Stimulated activated CD4-positive, alpha-beta T cell treated with anti-CD3 and anti-CD28 coated beads, TNF-alpha, amount 100 ng/mL, for 24 hours (primary cell): ENCODE results near the gene CEMP1.
"Not testable (repeated sequence)": the region's sequence is repeated elsewhere in the genome, so short reads cannot be mapped to it uniquely, and the experiment has no call there.

Experiments used
- DNase-seq, 3 experiments: peaks; one replicate each; pipeline ENCODE4 v3.0.0-alpha.2; 2020; ENCODE audit warnings: low read depth in 3 of 3

Gene CEMP1, protein sequence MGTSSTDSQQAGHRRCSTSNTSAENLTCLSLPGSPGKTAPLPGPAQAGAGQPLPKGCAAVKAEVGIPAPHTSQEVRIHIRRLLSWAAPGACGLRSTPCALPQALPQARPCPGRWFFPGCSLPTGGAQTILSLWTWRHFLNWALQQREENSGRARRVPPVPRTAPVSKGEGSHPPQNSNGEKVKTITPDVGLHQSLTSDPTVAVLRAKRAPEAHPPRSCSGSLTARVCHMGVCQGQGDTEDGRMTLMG

DNA sequence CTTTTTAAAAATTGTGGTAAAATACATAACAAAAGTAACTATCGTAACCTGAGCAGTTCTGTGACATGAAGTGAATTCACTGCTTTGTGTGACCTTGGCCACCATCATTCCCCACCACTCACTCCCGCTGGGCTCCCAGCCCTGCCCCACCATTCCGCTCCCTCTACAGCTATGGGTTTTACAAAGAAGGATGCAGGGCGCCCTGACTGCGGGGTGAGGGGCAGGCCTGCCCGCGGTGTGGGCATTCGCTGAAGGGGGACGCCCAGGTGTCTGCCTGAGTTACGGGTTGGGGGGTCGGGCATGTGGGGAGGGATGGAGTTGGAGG lies at the start of gene CEMP1:
CEMP1 (minus strand) TSS at position 38 of the 325 bp plus-strand sequence. CDS start 335 bp downstream, outside the sequence.
- no peak for DNase-seq

DNA sequence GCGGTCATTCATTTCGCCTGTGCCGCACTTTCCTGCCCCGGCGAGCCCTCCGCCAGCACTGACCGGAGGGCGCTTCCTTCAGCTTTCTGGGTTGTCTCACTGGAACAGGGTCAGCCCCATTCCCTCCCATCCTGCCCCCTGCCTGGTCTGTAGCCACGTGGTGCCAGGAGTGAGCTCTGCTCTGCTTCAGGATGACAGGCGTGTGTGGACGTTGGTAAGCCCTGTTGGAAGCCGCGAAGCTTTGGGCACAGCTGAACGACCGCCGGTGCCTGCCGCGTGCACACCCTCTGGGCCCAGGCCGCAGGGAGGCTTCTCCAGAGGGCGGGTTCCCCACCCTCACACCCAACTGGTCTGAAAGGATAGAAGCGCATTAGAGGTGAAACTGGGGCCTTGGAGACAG lies 49.6 kb upstream of the CEMP1 start:
- DNase-seq: not testable (repeated sequence)

DNA sequence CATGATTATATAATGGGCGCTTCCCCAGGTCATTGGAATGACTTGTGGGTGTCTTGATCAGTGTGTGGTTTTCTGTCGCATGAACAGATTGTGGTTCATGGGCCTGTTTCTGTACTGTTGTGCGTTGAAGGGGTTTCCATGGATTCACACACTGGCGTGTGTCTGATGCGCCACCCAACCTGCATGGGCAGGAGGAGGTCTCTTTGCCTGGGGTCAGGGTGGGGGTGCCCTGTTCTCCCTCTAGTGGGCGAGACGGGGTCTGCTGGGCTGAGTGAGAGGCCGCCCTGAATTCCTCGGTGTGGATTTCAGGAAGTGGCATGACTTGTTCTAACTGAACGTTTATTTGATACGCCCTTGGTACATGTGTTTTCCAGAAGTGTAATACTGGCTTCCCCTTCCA lies 48.9 kb upstream of the CEMP1 start:
- DNase-seq: not testable (repeated sequence)

DNA sequence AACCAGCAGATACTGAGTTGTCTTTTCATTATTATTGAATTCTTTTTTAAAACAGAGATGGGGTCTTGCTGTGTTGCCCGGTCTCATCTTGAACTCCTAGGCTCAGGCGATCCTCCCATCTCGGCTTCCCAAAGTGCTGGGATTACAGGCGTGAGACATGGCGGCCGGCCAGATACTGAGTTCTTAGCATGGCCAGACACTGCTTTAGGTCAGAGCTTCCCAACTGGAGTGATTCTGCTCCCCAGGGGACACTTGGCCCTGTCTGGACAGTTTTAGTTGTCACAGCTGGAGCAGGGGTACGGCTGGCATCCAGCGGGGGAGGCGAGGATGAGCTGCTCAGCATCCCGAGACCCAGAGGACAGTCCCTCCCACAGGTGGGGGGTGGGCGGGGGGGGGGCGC lies 47.7 kb upstream of the CEMP1 start:
- DNase-seq: not testable (repeated sequence)

DNA sequence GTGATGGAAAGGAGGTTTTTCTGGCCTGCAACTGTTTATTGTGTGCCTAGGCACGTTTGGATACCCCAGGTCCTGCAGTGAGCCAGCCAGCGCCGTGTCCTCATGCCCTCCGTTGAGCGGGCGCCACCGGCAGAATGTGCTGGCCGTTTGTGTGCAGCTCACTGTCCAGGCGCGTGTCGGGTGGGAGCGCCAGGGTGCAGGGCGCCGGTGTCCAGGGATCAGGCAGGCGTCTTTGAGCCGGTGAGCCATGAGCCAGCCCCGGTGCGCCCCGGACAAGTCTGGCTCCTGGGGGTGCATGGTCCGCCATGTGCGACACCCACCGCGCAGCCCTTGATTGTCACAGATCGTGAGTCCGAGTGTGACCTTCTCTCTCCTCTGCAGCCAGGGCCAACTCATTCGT lies 45.8 kb upstream of the CEMP1 start:
- not testable (repeated sequence) for DNase-seq

DNA sequence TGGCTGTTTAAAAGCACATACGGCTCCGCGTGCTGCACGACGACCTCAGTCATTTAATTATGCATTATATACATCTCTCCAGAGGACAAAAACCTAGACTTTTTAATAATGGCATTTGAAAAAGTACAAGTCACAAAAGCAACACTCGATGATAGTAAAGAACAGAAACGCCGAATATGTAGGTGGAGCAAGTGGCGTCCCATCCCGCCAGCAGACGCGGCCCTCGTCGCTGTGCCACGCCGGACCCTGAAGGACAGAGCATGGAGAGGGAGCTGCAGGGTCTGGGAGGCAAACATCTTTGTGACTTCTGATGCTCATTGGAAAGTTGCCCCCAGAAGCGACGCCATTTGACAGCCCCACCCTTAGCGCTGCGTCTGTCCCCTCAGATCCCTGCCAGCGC lies 44.6 kb upstream of the CEMP1 start:
- DNase-seq: not testable (repeated sequence)

DNA sequence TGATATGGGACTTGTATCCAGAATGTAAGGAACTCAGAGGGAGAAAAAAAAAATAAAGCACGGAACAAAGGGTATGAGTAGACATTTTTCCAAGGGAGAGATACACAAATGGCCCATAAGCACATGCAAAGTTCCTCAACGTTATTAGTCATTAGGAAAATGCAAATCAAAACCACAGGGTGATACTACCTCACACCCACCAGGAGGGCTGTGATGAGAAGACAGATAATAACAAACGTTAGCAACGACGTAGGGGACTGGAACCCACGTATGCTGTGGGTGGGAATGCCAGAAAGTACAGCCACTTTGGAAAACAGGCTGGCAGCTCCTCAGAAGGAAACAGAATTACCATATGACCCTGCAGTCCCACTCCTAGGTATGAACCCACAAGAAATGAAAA lies 41.5 kb upstream of the CEMP1 start:
- DNase-seq: not testable (repeated sequence)

DNA sequence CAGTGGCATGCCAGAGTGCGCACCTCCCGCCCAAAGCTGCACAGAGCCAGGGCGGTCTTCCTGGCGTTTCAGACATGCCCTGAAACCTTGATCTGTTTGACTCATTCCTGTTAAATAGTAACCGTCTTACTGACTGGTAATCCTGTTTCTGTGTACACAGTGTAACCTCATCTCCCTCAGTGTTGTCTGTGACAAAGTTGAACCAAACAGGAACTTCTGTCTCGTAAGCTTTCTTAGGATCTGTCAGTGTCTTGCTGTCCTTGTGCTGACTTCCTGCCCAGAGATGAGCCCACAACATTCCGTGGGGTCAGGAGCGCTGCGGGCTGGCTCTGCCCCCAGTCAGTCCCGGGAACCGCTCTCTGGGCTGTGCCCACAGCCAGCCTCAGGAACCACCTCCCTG lies 37.4 kb upstream of the CEMP1 start:
- not testable (repeated sequence) for DNase-seq

DNA sequence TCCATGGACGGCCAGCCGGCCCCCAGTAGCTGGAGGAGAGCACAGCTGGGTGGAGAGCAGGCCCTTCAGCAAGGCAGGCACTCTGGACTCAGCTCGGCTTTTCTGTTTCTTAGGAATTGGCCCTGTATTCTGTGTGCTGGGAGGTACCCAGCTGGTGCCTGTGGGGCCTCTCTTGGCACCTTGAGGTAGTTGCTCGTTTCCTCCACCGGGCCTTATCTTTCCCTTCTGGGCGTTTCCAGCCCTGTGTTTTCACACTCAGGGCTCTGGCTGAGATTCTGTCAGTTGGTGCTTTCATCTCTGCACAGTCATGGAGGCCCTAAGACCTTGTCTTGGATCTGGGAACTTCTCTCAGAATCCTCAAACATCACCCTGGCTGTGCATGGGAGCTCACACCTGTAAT lies 36.3 kb upstream of the CEMP1 start:
- DNase-seq: not testable (repeated sequence)

DNA sequence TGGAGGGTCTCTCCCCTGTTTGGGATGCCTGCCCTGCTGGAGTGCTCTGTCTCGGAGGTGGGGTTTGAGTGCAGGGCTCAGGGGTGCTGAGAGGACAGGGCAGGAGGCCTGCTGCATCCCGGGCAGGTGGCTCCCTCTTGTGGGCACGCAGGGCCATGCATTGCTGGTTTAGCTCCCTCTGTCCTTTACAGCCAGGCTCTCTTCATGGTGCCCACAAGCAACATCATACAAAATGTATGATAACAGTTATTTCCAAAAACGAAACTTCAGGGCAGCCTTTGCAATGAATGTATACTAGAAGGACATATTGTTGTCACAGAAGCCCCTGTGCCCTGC lies 29.6 kb upstream of the CEMP1 start:
- peak in 2 of 3 experiments; percentile 22 to 67 for DNase-seq

DNA sequence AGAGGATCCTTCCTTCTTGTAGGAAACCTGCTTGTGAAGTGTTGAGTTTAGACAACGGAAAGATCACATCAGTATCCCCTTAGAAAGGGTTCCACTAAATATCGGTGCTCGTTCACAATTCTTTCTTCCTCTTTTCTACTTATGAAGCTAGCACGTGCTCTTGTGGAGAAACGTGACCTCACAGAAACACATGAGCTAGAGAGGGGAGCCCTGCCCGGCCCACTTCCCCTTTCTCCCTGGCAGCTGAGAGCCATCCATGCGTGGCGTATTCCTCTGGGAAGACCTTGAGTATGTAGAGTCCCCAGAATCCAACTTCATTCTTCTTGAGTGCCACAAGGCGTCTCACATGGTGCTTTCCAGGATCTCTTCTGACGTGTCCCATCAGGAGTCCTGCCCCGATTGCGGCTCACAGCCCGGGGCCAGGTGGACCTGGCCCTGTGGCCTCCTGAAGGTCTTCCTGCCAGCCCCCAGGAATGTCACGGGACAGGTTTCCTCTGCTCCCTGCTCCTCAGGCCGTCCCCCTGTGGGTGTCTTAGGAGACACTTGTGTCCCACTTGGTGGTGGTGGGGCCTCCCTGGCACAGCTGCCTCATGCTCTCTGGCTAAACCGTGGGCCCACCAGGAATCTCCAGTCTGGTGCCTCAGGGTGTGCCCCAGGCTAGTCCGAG lies 29.1 kb upstream of the CEMP1 start:
- DNase-seq: not testable (repeated sequence)

DNA sequence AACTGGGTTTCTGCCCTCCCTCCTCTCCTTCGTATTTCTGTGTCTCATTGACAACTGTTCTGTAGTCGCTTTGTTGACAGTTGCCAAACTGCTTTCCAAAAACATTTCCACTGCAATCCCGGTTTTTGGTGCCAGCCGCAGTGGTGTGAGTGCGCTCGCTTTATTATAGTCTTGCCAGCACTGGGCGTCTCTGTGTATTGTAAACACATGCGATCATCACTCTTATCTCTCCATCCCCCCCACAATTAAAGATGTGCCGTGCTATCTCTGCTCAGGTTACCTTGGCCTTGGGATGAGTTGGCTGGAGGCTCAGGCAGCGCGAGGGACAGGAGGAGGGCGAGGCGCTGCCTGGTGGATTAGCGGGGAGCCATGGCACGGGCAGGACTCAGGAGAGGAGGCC lies 25.9 kb upstream of the CEMP1 start:
- not testable (repeated sequence) for DNase-seq

DNA sequence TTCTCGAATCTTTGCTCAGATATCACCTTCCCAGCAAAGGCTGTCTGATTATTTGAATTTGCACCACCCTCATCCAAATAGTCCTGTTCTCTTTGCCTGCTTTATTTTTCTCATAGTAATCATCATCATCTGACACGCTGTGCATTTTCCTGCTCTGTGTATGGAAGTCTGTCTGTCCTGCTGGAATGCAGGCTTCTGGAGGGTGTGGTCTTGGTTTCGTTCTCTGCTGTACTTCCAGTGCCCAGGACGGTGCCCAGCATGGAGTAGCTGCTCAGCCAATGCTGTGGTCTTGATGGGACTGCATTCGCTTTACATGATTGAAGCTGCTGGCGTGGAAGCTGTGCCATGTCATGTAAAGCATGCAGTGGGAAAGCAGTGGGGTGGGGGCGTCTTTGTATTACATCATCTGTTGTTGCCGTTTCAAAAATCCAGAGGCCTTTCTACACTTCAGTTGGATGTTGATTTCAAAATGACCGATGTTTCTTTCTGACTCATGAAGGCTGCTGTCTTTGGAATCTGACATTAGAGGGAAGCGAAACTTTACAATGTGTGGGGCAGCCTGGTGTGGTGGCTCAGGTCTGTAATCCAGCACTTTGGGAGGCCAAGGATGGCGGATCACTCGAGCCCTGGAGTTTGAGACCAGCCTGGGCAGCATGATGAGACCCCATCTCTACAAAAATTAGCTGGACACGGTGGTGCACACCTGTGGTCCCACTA lies 23.7 kb upstream of the CEMP1 start:
- not testable (repeated sequence) for DNase-seq

DNA sequence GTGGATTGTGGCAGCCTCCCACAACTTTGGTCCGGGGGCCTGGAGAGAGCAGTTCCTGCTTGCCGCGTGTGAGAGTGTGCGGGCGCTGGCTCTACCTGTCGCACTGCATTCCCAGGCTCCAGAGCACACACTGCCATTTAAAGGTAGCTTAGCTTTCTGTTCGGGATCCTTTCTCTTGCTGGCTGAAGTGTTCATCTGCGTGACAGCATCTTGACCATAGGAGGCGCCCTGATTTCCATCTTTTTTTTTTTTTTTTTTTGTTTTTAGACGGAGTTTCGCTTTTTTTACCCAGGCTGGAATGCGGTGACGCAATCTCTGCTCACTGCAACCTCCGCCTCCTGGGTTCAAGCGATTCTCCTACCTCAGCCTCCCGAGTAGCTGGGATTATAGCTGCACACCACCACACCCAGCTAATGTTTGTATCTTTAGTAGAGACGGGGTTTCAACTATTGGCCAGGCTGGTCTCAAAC lies 20.2 kb upstream of the CEMP1 start:
- DNase-seq: not testable (repeated sequence)

DNA sequence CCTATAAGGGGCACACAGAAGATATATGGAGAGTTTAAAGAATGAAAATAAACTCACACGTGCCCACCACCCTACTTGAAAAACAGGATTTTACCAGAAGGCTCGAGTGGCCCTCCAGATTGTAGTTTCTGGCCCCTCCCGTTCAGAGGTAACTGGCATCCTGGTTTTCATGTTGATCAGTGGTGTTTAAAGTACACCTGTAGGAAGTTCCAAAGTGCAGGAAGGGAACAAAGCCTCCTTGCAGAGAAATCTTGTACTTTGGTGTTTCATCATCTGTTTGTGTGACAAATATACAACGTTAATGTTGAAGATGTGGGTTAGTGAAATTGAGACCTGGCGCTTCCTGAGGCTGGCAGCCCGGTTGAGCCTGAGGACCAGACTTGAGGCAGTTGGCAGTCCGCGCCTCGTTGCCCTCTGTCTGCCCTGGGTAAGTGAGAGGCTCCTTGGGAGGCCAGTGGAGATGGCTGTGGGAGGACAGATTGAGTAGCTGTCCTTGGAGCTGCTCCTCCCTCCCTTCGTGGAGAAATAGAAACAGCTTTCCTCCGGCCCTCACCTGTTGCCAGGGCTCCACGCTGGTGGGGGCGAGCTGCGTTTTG lies 19.2 kb upstream of the CEMP1 start:
- DNase-seq: not testable (repeated sequence)

DNA sequence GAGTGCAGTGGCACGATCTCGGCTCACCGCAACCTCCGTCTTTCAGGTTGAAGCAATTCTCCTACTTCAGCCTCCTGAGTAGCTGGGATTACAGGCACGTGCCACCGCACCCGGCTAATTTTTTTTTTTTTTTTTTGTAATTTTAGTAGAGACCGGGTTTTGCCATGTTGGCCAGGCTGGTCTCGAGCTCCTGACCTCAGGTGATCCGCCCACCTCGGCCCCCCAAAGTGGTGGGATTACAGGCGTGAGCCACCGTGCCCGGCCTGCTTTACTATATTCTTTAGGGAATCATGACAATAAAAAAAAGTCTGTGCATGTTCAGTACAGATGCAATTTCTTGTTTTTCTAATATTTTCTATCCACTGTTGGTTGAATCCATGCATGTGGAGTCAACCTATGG lies 12.6 kb upstream of the CEMP1 start:
- not testable (repeated sequence) for DNase-seq

DNA sequence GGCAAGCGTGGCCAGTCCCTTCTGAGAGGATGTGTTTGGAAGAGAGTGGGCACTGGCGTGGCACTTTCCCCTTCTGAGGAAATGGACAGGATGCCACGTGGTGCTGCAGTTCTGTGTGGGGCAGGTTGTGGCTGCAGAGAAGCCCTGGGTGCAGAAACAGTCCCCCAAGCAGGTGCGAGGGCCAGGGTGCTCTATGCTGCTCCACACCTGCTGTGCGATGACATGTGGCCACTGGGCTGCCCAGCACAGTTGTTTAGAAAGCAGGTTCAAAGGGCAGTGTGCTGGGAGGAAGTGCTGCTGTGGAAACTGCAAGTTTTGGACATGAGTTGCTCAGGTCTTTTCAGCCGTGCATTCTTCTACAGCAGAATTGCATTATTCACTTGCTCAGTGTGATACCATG lies 10.2 kb upstream of the CEMP1 start:
- not testable (repeated sequence) for DNase-seq

DNA sequence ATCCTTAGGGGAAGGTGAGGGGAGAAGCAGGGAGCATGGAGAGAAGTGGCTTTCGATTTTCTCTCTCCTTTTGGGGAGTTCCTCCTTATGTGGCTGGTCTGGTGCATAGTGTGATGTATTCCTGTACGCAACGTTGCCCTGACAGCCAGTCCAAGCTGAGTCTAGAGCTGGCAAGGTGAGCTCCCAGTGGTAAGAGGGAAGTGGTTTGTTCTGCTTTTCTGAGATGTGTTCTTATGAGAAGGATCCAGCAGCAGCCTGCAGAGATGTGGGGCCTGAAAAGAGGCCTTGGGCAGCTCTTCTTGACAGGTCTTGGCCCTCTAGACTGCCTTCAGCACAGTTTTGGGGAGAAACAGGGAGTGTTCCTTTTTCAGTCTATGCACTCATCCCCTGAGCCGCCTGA lies 9.7 kb upstream of the CEMP1 start:
- DNase-seq: not testable (repeated sequence)

DNA sequence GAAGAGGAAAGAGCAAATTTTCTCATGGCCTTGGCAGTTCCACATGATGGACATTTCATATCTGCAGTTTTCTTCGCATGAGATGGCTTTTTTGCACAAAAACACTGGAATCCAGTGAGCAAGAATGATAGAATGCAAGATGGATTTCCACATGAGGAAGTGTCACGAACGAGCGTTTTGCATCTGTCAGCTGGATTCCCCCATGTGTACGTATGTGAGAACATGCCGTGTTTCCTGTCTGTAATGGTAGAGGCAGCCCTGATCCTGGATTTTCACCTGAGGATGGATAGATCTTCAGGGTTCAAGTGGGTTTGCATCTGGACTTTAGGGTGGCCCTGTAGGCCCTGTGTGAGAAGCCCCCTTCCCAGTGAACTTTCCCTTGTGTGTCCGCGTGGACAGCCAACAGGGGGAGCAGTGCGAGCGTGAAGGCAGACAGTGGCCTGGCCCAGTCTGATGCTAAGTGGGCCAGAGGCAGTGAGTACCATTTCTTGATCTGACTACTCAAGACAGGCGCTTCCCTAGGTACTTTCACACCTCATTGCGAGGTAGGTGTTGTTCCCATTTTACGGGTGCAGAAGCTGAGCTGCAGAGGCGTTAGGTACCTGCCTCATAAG lies 8.7 kb upstream of the CEMP1 start:
- not testable (repeated sequence) for DNase-seq

DNA sequence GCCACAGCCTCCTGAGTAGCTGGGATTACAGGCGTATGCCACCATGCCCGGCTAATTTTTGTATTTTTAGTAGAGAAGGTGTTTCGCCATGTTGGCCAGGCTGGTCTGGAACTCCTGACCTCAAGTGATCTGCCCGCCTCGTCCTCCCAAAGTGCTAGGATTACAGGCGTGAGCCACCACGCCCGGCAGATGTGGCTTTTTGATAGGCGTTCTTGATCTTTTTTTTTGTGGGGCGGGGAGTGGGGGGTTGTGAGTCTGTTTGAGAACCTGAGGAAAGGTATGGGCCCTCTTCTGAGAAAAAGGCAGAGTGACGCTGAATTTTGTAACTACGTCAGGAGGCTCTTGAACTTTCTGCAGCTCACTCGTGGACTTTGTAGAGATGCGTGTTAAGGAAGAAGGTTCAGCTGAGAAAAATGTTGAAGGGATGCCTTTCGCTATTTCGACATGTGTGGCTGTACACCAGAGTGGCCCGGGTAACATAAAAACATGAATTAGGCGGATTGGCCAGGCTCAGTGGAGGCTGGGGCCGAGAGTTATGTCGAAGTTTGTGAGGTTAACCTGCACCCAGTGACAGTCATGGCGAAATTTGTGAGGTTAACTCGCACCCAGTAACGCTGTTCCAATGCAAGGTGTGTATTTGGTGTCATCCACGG lies 8.1 kb upstream of the CEMP1 start:
- DNase-seq: not testable (repeated sequence)
